GM18870 (cell line): ENCODE measurements around the gene MYO1E.
"Not testable (repeated sequence)": the region's sequence is repeated elsewhere in the genome, so short reads cannot be mapped to it uniquely, and the experiment has no call there.

Source experiments
- ATAC-seq: cut with Tn5 transposase; IDR thresholded peaks from one replicate; pipeline ENCODE4 v1.9.1; 2021; ENCODE audit warnings: moderate library complexity; ENCODE audit not compliant: unreplicated experiment

The MYO1E gene

GRCh38 chr15:59174151-59174834, 198.4 kb downstream of the MYO1E start:
- no peak for ATAC-seq

GRCh38 chr15:59173194-59173593, 199.5 kb downstream of the MYO1E start:
- ATAC-seq: no peak

DNA sequence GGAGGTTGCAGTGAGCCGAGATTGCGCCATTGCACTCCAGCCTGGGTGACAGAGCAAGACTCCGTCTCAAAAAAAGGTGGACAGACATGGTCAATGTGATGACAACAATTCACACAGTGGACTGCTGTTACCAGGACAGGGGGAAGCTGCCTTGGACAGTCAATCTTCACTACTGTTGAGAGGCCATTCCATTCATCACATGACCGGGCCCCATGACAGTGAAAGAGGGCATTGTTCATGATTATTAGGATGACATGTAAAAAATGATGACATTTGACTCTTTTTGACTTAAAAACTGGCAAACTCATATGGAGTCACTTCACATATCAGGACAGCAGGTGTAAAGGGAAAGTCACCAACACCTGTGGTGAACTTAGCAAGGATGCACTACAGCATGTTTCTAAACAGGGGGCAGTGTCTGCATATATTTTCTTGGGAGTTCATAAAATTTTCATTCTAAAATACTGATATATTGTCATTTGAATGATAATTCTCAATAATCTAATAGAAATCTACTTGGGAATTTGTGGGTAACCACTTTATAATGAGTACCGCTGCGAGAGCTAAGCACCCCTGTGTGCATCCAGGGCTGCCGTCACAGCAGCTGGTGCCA, 200.3 kb downstream of the MYO1E start:
- no peak for ATAC-seq

DNA sequence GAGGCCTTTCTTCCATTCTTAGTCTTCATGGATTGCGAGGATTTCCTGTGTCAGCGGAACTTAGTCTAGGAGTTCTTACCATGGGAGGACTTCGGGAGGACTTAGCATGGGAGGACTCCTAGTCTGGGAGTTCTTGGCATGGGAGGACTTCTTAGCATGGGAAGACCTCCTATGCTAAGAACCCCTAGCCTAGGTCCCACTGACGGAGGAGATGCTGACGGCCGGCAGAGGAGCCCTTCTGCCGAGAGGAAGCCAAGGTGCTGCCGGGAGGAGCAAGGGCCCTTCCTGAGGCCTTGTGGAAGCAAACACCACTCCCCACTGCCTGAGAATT, 201.6 kb downstream of the MYO1E start:
- ATAC-seq: no peak

- no peak for ATAC-seq
These were observed 202.2 kb downstream of the MYO1E start for GRCh38 chr15:59170295-59171066.

- ATAC-seq: no peak
These were observed 203.4 kb downstream of the MYO1E start for GRCh38 chr15:59169251-59169708.

- no peak for ATAC-seq
These were observed 204.1 kb downstream of the MYO1E start for GRCh38 chr15:59168536-59168935.

GRCh38 chr15:59166601-59167265, 205.9 kb downstream of the MYO1E start:
- no peak for ATAC-seq

GRCh38 chr15:59166166-59166565, 206.5 kb downstream of the MYO1E start:
- no peak for ATAC-seq

- ATAC-seq: no peak
These were observed 206.9 kb downstream of the MYO1E start for GRCh38 chr15:59165726-59166125.

DNA sequence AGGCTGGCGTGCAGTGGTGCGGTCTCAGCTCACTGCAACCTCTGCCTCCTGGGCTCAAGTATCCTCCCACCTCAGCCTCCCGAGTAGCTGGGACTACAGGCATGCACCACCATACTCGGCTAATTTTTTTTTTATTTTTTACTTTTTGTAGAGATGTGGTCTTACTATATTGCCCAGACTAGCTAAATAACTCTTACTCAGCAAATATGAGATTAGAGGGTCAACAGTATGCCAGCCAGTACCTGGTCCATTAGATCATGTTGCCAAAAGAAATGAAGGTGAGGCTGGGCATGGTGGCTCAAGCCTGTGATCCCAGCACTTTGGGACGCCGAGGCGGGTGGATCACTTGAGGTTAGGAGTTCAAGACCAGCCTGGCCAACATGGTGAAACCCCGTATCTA, 210.6 kb downstream of the MYO1E start:
- not testable (repeated sequence) for ATAC-seq

DNA sequence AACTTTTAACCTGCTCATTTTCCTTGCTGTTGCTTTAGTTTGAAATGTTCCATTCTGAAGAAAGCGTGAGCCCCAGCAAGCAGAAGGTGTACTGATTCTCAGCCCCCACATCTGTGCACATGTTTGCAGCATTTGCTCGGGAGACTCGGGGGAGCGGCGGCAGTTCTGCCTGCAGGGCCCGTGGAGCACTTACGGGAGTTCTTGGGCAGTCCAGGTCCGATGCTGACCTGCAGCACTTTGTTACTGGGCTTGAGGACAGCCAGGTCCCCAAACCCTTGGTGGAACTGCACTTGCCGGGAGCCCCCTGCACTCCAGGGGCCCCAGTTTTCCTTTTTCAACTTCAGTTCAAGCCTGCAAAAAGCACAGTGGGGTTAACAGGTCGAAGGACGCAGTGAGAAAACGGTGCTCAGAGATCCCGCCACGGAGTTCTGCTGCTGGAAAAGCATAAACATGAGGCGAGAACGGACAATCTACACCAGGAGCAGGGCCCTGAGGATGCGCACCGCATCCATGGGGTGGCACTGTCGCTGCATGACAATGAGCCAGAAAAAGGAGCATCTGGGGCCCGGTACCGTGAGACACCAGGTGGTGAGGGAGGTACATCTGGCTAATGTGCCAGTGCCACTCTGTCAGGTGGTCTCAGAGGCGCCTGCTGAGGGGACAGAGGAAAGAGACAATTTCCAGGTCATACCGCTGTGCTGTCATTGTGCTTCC, 211.6 kb downstream of the MYO1E start:
- no peak for ATAC-seq

GRCh38 chr15:59159210-59159609, 213.5 kb downstream of the MYO1E start:
- no peak for ATAC-seq

GRCh38 chr15:59158701-59159034, 214.0 kb downstream of the MYO1E start:
- no peak for ATAC-seq

DNA sequence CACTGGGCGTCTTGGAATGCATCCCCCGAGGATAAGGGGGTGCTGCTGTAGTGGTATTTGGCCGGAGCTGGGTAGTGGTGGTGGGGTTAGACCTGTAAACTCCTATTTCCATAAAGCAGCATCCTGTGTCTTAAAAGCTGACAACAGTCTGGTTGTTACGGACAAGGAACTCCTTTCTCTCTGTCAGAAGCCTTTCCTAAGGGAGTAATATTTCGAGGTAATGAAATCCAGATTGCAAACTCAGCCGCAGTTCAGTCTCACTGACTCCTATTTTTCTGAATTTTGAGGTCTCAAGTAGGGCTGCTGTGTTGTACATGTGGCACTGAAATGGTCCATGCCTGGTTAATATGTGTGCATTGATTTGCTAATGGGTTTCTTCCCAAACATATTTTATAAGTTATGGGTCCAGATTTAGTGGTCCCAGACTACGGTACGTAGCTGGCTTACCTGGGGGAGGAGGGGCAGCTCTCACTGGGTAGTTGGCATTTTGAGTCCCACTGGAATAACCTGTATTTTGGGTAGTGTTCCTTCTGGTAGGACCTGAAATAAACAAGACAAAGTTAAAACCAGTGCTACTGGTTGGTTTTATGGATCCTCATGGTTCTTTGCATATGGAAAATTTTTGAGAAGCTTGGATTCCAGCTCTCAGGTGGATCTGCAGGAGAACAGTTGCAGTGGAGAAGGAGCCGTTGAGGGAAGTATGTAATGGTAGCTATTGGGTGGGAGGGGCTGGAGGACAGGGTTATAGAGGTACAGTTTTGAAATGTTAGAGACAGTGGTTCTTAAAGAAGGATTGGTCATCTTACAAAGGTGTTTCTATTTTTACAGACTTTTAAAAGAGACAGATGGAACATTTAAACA, 214.6 kb downstream of the MYO1E start:
- no peak for ATAC-seq

- no peak for ATAC-seq
These were observed 215.3 kb downstream of the MYO1E start for GRCh38 chr15:59157396-59157795.

DNA sequence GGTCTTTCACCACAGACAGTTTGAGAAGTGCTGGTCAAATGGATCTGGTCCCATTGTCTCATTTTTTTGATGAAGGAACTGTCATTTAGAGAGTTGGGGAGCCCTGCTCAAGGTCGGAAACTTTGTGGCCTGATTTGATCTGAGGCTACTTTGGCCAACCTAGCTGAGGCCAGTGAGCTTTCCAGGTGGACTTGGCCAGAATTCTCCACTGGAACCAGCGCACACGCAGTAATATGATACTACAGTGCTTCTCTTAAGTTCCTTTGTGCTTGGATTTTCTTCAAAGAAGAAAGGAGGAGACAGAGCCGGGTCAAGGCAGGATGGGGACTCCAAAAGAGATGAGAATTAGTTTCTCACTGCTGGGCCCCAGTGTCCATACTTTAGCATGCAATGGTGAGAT, 217.2 kb downstream of the MYO1E start:
- no peak for ATAC-seq

GRCh38 chr15:59154243-59154642, 218.4 kb downstream of the MYO1E start:
- ATAC-seq: no peak

DNA sequence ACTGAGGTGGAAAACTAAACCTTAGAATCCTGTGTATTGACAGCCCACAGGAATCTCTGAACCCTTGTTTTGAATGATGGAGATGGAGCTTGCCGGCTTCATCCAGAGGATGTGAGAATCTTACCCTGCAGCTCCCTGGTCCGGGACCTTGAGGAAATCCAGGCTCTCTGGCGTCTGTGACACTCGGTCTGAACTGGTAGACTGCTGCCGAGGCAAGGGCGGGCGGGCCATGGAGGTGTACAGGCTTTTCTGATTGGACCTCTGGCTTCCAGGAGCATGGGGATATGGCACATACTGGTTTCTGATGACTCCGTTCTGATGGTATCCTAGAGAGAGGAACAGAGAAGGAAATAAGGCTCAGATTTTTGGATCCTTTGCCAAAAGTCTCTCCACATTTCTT, 219.2 kb downstream of the MYO1E start:
- ATAC-seq: no peak
